Fibroblast of the conjunctiva (primary cell): Measurements from ENCODE around the gene S100A14.
A peak's percentile ranks its signal among the peaks of the same experiment; 100 is the strongest.
"Not testable (repeated sequence)": the region's sequence is repeated elsewhere in the genome, so short reads cannot be mapped to it uniquely, and the experiment has no call there.

Experiments
- DNase-seq: peaks from one replicate; pipeline ENCODE4 v3.0.0-alpha.2; 2010; ENCODE audit warnings: low read depth

S100A14 gene

GRCh38 chr1:153614906-153615305, 1.2 kb downstream of the S100A14 start:
- no peak for DNase-seq

GRCh38 chr1:153614189-153614900, 1.8 kb downstream of the S100A14 start:
- DNase-seq = no peak

GRCh38 chr1:153613406-153613805, 2.7 kb downstream of the S100A14 start:
- no peak for DNase-seq

- no peak for DNase-seq
Measured at GRCh38 chr1:153612755-153613331, 3.3 kb downstream of the S100A14 start, which contains the start of gene S100A16. Gene S100A16, minus strand, starts transcription at chr1:153613137. Its CDS starts 4,986 bp downstream, at chr1:153608151.

GRCh38 chr1:153612111-153612754, 3.9 kb downstream of the S100A14 start:
- no peak for DNase-seq

GRCh38 chr1:153611356-153611755, 4.8 kb downstream of the S100A14 start:
- DNase-seq = no peak

- no peak for DNase-seq
Measured at GRCh38 chr1:153610811-153611301, 5.3 kb downstream of the S100A14 start.

GRCh38 chr1:153610334-153610733, 5.8 kb downstream of the S100A14 start:
- DNase-seq = no peak

GRCh38 chr1:153609585-153609907, 6.6 kb downstream of the S100A14 start:
- DNase-seq = no peak

- peak; percentile 61 for DNase-seq
Measured at GRCh38 chr1:153608742-153609584, 7.2 kb downstream of the S100A14 start.

GRCh38 chr1:153608089-153608682, 7.9 kb downstream of the S100A14 start:
- DNase-seq = no peak

- DNase-seq = no peak
Measured at GRCh38 chr1:153607381-153607780, 8.7 kb downstream of the S100A14 start.

GRCh38 chr1:153606194-153606593, 9.9 kb downstream of the S100A14 start:
- DNase-seq = no peak

GRCh38 chr1:153602749-153603148, 13.4 kb downstream of the S100A14 start:
- no peak for DNase-seq

- DNase-seq = no peak
Measured at GRCh38 chr1:153599847-153600246, 16.3 kb downstream of the S100A14 start.

GRCh38 chr1:153598309-153599172, 17.6 kb downstream of the S100A14 start:
- DNase-seq = peak; percentile 47

GRCh38 chr1:153597206-153597605, 18.9 kb downstream of the S100A14 start:
- no peak for DNase-seq

GRCh38 chr1:153592748-153593147, 23.4 kb downstream of the S100A14 start:
- DNase-seq = no peak

- DNase-seq = no peak
Measured at GRCh38 chr1:153588482-153588881, 27.6 kb downstream of the S100A14 start.

- not testable (repeated sequence) for DNase-seq
Measured at GRCh38 chr1:153588033-153588432, 28.1 kb downstream of the S100A14 start.

- DNase-seq = no peak
Measured at GRCh38 chr1:153587314-153587713, 28.8 kb downstream of the S100A14 start.
